Hematopoietic multipotent progenitor cell (in vitro differentiated cells): ENCODE measurements around the gene PITPNC1. TPM values are rescaled to one million over a fixed set of nuclear protein-coding genes. Genes with fewer than 3 reads are reported as not detected.

Source experiments
- DNase-seq, 3 donors: peaks; one replicate each; pipeline ENCODE4 v3.0.0-alpha.2; 2011 to 2015; ENCODE audit warnings: low read depth in 2 of 3, low spot score in 2 of 3
- total RNA-seq: library from RNA; depleted of rRNA; stranded (reverse); fragments of >200 nt; gene quantifications from one replicate; pipeline ENCODE4 v1.2.3, GENCODE V29; 2012

The PITPNC1 gene
- total RNA-seq, 1 donor: 5.9 TPM

DNA sequence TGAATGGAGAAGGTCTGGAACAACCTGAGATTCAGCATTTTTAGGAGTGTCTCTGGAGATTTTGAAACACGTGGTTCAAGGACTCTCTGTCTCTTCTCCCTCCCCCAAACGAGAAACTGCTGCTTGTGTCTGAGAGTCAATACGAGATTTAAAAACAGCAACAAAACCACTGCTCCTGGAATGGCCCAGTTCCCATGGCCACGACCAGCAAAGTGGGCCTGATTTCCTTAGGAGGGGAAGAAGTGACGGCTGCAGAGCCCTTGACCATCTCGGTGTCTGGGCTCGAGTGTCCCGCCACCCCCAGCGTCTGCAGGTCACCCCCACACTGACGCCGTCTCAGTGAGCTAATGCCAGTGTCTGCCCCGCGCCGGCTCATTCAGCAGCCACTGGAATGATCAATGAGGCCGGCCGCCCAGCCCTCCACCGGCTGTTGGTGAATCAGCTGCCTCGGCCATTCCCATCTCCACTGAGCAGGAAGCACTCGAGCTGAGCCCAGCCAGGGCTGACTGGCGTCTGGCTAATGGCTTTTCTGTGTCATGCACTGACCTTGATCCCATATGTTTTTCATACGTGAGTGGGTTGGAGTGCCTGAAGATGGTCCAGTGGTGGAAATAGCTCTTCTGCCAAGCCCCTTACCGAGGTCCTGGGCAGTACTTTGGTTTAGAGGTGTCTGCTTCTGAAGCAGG, 151.8 kb downstream of the PITPNC1 start:
- no peak for DNase-seq

DNA sequence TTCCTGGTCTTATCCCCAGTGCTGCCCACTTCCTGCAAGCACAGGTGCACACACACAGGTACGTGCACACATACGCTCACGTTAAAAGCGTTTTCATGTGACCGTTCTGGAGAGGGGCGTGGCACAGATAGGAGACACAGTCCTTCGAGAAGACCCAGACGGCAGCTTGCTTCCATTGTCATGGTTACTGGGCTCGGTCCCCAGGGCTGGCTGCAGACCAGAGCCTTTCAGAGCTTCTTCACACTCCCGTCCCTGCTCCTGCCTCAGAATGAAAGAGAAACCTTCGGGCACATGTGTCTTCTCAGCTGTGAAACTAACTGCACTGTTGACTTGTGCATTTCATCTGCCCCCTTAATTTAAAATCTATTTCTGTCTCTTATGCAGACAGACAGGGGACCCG, 154.2 kb downstream of the PITPNC1 start:
- DNase-seq: no peak

DNA sequence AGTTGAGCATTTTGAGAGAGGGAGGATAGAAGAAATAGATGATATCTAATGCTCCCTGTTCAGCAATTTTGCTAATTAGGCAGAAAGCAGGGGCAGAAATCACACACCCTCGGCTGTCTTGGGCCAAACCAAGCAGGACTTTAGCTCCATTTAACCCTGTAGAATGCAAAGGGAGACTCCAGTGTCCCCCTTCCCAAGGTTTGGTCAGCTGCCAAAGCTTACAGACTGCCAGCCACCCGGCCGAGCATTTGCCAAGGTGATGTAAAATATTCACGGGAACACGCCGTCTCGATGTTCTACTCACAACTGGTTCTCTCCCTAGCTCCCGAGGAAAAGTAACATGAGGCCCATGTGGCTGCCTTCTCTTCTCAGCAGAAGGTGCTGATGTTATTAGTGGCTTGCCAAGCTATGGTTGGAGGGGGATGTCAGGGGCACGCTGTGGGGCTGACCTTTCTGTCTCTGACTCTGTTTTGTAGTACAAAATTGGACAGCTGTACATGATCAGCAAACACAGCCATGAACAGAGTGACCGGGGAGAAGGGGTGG, 155.3 kb downstream of the PITPNC1 start:
- no peak for DNase-seq

DNA sequence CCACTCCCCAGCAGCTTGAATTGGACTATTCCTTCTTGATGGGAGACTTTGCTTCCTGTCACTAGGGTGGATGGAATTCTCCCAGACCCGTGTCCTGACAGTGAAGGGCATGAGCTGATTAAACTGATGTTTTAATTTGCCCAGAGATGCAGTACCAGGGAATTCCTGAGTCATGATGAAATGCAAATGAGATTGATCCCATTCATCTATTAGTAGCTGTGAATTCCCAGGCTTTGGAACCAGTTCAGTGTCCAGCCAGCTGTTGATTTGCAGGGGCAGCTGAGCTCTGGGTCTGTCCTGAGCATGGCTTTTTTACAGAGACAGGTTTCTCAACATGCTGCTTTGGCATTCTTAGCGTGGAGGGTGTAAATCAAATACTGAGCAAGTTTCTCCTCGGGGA, 157.9 kb downstream of the PITPNC1 start:
- no peak for DNase-seq

DNA sequence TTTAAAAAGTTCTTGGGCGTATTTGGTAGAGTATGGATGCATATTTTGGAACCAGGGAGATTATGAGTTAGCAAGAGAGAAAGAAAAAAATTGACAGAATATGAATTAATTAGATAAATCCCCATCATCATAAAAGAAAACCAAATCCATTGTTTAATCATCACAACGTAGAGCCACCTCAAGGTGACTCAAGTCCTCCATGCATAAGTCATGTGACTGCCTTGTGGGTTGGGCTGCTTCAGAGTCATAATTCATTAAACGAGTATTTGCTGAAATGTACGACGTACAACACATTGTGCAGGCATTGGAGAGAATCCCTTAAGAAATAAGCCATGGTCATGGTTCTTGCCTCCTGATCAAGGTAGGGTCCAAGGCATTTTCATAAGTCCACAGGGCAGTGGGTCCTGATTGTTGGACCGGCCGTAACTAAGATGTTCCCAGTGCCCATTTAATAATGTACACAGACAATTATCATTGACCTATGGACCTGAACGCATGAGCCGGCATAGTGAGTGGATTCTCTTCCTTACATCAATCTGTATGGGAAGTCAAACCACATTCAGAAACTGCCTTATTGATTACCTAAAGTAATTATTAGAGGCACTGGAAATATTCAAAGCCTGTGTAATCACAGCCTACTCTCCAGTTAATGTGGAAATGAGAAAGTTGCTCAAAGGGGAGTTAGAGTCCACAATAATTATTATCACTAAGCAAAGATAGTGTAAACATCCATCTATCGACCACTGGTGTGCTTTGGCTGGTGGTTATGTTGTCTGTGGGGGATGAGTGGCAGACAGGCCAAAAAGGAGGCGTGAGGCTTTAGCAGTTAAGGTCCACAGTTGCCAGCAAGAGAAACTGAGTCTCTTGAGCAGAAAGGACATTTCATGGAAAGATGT, 165.4 kb downstream of the PITPNC1 start:
- DNase-seq: no peak

DNA sequence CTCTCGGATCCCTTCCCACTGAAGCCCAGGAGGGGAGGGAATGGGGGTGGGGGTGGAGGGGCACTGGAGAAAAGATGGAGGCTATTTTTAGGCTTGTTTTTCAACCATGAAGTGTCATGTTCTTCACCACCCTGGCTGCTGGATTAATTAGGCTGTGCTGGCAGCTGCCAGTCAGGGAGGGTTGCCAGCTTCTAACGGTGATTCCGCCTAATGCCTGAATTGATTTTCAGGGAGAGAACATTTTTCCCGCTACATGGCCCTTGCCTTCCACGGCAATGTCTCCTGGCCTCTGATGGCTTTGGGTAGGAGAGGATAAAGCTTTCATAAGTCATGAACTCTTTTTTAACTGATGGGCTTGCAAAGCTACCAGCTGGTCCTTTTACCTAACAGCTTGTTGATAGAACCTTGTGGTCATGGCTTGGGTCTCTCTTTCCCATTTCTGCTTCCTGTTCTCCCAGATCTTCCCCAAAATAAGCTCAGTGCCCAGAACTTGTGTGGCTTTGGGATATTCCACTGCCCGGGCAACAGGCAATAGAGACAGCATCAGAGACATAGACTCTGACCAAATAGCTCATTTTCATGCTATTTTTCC, 167.4 kb downstream of the PITPNC1 start:
- DNase-seq: no peak

DNA sequence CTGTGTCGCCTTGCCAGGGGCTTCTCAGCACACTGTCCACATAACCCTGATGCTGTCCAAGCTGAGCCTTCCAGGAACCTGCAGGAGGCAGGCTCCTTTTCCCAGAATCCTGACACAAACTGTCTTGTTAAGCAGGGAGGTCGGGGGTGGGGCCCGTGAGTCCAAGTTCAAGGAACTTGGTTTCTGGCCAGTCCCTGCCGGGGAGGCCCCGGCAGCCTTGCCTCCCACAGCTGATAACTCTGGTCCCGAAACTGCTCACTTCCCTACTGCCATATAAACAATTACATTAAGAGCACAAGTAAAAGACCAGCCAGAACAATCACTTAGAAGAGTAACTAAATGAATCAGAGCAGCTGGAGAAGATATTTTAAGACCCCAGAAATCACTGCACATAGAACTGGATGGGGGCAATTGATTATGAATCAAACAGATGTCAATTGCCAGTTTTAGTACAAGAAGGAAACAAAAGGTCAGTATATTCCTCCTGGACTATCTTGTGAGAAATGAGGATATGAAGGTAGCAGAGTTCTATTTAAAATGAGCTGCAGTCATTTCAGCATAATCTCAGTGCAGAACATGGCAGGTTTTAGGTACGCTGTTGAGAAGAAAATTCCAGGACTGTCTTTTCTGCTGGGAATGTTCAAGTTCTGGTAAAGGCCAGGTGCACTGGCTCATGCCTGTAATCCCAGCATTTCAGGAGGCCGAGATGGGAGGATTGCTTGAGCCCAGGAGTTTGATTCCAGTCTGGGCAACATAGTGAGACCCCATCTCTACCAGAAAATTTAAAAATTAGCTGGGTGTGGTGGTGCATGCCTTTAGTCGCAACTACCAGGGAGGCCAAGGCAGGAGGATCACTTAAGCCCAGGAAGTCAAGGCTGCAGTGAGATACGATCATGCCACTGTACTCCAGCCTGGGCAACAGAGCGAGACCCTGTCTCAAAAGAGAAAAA, 169.8 kb downstream of the PITPNC1 start:
- DNase-seq: no peak

DNA sequence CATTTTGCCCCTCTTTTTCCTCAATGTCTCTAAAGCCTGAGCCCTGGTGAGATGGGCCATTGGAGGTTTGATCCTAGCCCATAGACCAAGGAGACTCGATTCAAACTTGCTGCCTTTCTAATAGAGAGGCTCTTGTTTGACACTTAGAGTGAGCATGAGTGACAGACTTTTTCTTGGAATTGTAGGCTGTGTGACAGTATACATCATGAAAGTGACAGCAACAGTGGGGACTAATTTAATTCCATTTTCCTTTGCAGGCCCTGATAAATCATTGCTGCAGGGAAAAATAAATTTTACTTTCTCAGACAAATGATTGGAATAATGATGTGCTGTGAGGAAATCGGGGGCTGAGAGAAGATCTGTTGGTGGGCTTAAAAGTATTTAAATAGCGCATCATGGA, 171.6 kb downstream of the PITPNC1 start:
- no peak for DNase-seq

DNA sequence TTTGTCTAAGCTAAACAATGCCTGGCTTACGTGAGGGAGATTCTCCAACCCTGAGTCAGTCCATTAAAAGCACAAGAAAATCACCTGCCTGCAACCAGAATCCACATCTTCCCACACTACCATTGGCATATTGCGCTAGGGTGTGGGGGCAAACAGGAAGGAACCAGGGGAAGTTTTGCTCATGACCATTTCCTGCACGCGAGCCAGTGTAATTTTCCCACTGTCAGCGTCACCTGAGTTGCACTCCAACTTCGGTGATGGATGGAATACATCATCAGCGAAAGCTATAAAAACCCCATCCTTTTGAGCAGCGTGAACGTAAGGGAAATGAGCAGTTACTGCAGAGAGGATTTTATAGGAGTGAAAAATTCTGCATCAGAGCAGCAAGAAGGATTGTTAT, 172.7 kb downstream of the PITPNC1 start:
- DNase-seq: peak in 2 of 3 donors; percentile 8 to 18

DNA sequence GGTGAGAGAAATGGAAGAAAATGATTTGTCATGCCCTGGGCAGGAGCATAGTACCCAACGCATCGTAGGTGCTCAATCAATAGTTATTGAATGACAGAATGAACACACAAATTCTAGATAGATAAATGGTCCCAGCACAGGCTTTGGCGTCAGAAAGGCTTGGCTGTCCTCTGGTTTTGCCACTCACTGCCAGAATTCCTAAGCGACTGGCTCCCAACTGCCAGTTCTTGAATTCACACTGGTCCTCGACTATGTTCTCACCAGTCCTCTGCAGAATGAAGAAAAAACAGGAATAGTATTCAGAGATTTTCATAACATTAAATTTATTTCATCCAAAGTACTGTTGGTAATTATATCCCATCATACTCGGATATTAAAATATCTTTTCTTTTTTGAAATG, 177.6 kb downstream of the PITPNC1 start:
- DNase-seq: no peak

DNA sequence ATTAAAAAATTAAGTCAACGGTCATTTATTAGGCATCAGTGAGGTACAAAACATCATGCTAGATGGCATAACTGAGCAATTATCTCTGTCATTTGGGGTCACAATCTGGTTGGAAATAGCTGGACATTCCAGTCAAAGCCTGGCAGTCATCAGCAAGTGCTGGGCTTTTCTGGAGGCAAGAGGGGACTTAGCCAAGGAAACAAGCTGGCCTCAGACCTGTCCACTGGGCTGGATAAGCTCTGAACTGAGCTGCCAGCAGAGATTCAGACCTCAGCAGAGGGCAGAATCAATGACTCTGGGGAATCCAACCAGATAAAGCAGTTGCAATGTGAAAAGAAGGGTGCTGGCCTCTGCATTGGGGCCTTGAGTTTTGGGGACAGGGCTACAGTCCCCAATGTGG, 178.8 kb downstream of the PITPNC1 start:
- no peak for DNase-seq

DNA sequence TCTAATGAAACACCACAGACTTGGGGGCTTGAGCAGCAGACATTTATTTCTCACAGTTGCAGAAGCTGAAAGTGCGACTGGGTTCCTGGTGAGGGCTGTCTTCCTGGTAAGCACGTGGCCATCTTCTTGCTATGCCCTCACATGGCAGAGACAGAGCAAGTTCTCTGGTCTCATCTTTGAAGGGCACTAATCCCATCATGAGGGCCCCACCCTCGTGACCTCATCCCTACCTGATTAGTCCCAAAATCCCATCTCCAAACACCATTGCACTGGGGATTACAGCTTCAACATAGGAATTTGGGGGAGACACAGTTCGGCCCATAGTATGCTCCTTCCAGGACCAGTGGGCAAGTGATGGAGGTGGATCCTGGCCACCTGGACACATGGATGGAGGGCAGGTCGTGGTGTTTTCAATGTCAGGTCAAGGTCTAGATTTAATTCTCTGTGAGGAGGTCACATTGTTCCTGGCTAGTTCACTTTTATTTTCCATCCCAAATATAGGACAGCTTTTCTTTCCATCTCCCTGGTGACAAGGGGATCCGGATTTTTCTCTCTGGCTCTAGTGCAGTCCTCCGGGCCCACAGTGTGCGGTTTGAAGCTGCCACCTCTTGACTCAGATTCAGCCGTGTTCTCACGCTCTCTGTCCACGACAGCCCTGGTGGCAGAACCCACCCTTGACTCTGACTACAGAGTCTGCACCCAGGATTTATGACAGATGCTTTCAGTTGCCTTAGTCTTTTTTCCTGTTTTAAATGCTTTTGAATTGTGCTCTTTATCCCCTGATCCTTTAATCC, 180.2 kb downstream of the PITPNC1 start:
- DNase-seq: no peak

DNA sequence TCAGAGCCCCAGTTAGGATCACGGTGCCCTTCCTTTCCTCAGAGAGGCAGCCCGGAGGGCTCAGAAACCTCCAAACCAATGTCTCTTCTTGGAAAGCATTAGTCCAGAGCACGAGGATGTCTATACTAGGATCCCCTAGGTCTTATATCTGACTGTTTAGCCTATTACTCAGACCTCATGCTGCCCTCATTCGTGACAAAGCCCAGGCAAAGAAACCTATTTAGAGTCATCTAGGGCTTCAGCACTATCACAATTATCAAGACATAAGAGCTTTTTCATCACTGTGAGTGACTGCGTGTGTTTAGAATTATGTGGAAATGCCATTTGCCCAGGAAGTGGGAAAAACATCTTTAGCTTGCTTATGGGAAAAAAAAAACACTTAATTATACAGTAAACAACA, 180.8 kb downstream of the PITPNC1 start:
- no peak for DNase-seq

DNA sequence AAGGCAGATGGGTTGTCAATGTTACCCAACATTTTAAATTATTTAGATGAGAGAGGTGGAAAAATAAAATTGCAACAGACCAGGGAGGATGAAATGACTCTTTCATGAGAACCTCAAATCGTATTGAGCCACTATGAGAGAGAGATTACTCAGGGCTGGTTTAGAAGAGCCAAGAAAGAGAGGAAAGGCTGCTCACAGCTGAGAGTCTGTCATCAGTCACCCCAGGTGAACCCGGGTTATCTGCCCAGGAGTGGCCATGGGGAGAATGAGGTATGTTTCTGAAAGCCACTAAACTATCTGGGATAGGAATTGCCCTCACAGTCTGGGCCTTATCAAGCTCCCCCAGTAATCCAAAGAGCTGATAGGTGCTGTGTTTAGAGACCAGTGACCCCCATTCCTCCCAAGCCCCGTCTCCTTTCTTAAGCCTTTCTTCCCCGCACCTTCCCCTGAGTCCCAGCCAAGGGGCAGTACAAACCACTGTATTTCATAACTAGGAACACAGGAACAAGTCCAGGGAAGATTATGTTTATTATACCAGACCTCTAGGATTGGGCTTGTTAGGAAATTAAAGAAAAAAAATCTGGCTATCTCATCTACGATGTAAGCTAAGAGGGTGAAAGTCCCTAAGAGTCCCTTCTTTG, 181.8 kb downstream of the PITPNC1 start:
- no peak for DNase-seq

DNA sequence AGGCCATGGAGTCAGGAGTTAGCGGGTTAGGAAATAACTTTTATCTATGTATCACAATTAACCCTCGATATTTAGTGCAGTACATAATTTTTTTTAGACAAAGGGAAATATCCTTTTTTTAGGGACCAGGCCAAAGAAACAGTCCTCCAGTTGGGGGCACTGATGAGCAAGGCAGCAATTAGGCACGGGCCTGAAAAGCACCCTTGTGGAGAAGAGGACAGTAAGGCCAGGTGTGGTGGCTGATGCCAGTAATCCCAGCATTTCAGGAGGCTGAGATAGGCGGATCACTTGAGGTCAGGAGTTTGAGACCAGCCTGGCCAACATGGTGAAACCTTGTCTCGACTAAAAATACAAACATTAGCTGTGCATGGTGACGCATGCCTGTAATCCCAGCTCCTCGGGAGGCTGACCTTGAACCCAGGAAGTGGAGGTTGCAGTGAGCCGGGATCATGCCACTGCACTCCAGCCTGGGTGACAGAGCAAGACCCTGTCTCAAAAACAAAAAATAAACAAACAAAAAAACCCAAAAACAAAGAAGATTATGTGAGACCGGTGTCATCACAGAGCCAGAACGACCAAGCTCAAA, 182.4 kb downstream of the PITPNC1 start:
- no peak for DNase-seq

DNA sequence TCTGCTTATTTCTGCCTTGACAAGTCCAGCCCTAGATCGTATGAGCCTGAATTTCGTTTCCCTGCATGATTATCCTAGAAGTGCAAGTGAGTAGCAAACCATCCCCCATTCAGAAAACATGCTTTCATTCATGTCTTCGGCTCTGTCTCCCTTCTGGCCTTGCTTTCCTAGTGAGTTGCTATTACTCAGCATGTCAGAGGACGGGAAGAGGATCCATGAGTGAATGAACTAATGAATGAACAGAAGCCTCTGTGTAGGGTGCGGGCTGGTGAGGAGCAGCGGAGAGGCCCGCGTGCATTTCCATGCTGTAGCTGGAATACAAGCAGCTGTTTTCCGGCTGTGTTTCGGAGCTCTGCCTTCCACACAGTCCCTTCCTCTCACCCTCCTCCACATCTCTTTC, 184.9 kb downstream of the PITPNC1 start:
- no peak for DNase-seq

DNA sequence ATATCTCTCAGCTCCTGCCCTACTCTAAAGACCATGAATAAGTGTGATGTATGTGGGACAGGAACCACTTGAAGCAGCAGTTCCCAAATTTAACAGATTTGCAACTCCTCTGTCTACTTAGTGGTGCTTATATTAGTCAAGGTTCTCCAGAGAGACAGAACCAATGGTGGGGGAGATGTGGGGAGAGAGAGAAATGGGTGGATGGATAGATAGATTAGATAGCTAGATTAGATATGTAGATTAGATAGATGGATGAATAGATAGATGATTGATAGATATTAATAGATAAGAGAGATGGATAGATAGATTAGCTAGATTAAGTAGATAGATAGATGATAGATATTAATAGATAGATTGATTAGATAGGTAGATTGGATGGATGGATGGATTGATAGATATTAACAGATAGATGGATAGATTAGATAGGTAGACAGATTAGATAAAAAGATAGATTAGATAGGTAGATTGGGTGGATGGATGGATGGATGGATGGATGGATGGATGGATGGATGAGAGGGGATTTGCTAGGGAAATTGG, 186.7 kb downstream of the PITPNC1 start:
- no peak for DNase-seq

DNA sequence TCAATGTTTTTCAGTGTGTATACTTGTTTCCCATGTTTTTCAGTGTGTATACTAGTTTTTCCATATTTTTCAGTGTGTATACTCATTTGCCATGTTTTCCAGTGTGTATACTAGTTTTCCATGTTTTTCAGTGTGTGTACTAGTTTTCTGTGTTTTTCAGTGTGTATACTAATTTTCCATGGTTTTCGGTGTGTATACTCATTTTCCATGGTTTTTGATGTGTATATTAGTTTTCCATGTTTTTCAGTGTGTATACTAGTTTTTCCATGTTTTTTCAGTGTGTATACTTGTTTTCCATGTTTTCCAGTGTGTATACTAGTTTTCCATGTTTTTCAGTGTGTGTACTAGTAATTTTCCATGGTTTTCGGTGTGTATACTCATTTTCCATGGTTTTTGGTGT, 188.0 kb downstream of the PITPNC1 start:
- DNase-seq: no peak
